HEK293 (cell line): Measurements from ENCODE around the gene CA9.

Experiments
- CTCF ChIA-PET: fragments of 350-600 bp; formaldehyde crosslinking; extraction: SDS; loops from one replicate; lab custom pipeline; 2021; ENCODE audit warnings: antibody characterized with exemption; lab: Yijun Ruan, JAX
- POLR2A ChIA-PET: fragments of 300-600 bp; formaldehyde crosslinking; extraction: SDS; loops from one replicate; lab custom pipeline; 2020; ENCODE audit warnings: antibody characterized with exemption, inconsistent platforms; lab: Yijun Ruan, JAX
- H3K27ac ChIP-seq: fragments of 200-500 bp; sonication (Bioruptor generic); 2 replicates; pipeline ENCODE4 v1.5.1; 2014; ENCODE audit warnings: low read depth, low read length, control low read depth, inconsistent platforms; ENCODE audit errors: extremely low read depth
- H3K36me3 ChIP-seq, 2 experiments: fragments of 200-500 bp in 1 of 2; sonication (Bioruptor generic) in 1 of 2; 1 replicate in 1 of 2; 2 replicates in 1 of 2; pipeline ENCODE4 v1.5.1; 2014 to 2017; ENCODE audit warnings: inconsistent platforms in 2 of 2, low read length in 2 of 2; ENCODE audit not compliant: control insufficient read depth in 2 of 2, insufficient read depth in 1 of 2
- H3K4me1 ChIP-seq: fragments of 200-500 bp; sonication (Bioruptor generic); 2 replicates; pipeline ENCODE4 v1.5.1; 2014; ENCODE audit warnings: mild to moderate bottlenecking, low read length, inconsistent platforms; ENCODE audit not compliant: control insufficient read depth, insufficient read depth
- H3K4me3 ChIP-seq: 2 replicates; pipeline ENCODE4 v1.5.1; 2011; ENCODE audit warnings: low read depth, mild to moderate bottlenecking, control low read depth, low read length, moderate library complexity
- H3K9me3 ChIP-seq: fragments of 200-500 bp; sonication (Bioruptor generic); 2 replicates; pipeline ENCODE4 v1.5.1; 2014; ENCODE audit warnings: low read depth, low read length, inconsistent platforms; ENCODE audit not compliant: control insufficient read depth, insufficient read depth
- GLIS1 ChIP-seq: fragments of 450-650 bp; formaldehyde crosslinking; IDR thresholded peaks from 2 replicates; pipeline ENCODE4 v1.5.1; 2016; ENCODE audit warnings: missing biosample characterization, missing genetic modification characterization
- GLIS2 ChIP-seq: fragments of 450-650 bp; formaldehyde crosslinking; IDR thresholded peaks from 2 replicates; pipeline ENCODE4 v1.5.1; 2016; ENCODE audit warnings: missing biosample characterization, missing genetic modification characterization
- HIC1 ChIP-seq: fragments of 450-650 bp; formaldehyde crosslinking; IDR thresholded peaks from 2 replicates; pipeline ENCODE4 v1.5.1; 2016; ENCODE audit warnings: missing biosample characterization, missing genetic modification characterization
- INSM2 ChIP-seq: fragments of 450-650 bp; formaldehyde crosslinking; IDR thresholded peaks from 2 replicates; pipeline ENCODE4 v1.5.1; 2016; ENCODE audit warnings: missing biosample characterization, missing genetic modification characterization
- MZF1 ChIP-seq: fragments of 450-650 bp; formaldehyde crosslinking; IDR thresholded peaks from 2 replicates; pipeline ENCODE4 v1.5.1; 2017; ENCODE audit warnings: missing biosample characterization, missing genetic modification characterization, borderline replicate concordance
- SCRT1 ChIP-seq: fragments of 450-650 bp; formaldehyde crosslinking; IDR thresholded peaks from 2 replicates; pipeline ENCODE4 v1.5.1; 2016; ENCODE audit warnings: missing biosample characterization, missing genetic modification characterization, borderline replicate concordance
- SCRT2 ChIP-seq: fragments of 450-650 bp; formaldehyde crosslinking; IDR thresholded peaks from 2 replicates; pipeline ENCODE4 v1.5.1; 2016; ENCODE audit warnings: missing biosample characterization, missing genetic modification characterization
- YY1 ChIP-seq: fragments of 450-650 bp; formaldehyde crosslinking; IDR thresholded peaks from 2 replicates; pipeline ENCODE4 v1.5.1; 2018; ENCODE audit warnings: missing biosample characterization, missing genetic modification characterization
- ZNF140 ChIP-seq: fragments of 450-650 bp; formaldehyde crosslinking; IDR thresholded peaks from 2 replicates; pipeline ENCODE4 v1.5.1; 2016; ENCODE audit warnings: missing biosample characterization, missing genetic modification characterization
- ZNF148 ChIP-seq: fragments of 450-650 bp; formaldehyde crosslinking; IDR thresholded peaks from 2 replicates; pipeline ENCODE4 v1.5.0; 2017; ENCODE audit warnings: missing biosample characterization, missing genetic modification characterization, borderline replicate concordance
- ZNF169 ChIP-seq: fragments of 450-650 bp; formaldehyde crosslinking; IDR thresholded peaks from 2 replicates; pipeline ENCODE4 v1.5.1; 2016; ENCODE audit warnings: missing biosample characterization, missing genetic modification characterization
- ZNF175 ChIP-seq: fragments of 450-650 bp; formaldehyde crosslinking; IDR thresholded peaks from 2 replicates; pipeline ENCODE4 v1.5.1; 2016; ENCODE audit warnings: missing biosample characterization, missing genetic modification characterization
- ZNF341 ChIP-seq: fragments of 450-650 bp; formaldehyde crosslinking; IDR thresholded peaks from 2 replicates; pipeline ENCODE4; 2016; ENCODE audit warnings: low read depth, missing biosample characterization, missing genetic modification characterization
- ZNF473 ChIP-seq: fragments of 450-650 bp; formaldehyde crosslinking; IDR thresholded peaks from 2 replicates; pipeline ENCODE4 v1.5.1; 2017; ENCODE audit warnings: missing biosample characterization, missing genetic modification characterization
- ZNF501 ChIP-seq: fragments of 450-650 bp; formaldehyde crosslinking; IDR thresholded peaks from 2 replicates; pipeline ENCODE4 v1.5.1; 2016; ENCODE audit warnings: missing biosample characterization, missing genetic modification characterization
- ZNF521 ChIP-seq: fragments of 450-650 bp; formaldehyde crosslinking; IDR thresholded peaks from 2 replicates; pipeline ENCODE4 v1.5.1; 2017; ENCODE audit warnings: missing biosample characterization, mild to moderate bottlenecking, missing genetic modification characterization
- ZNF548 ChIP-seq: fragments of 450-650 bp; formaldehyde crosslinking; IDR thresholded peaks from 2 replicates; pipeline ENCODE4 v1.5.1; 2016; ENCODE audit warnings: missing biosample characterization, missing genetic modification characterization
- ZNF571 ChIP-seq: fragments of 450-650 bp; formaldehyde crosslinking; IDR thresholded peaks from 2 replicates; pipeline ENCODE4 v1.5.0; 2017; ENCODE audit warnings: missing biosample characterization, missing genetic modification characterization
- ZNF610 ChIP-seq: fragments of 450-650 bp; formaldehyde crosslinking; IDR thresholded peaks from 2 replicates; pipeline ENCODE4 v1.5.1; 2016; ENCODE audit warnings: missing biosample characterization, missing genetic modification characterization, borderline replicate concordance
- ZNF623 ChIP-seq: fragments of 450-650 bp; formaldehyde crosslinking; IDR thresholded peaks from 2 replicates; pipeline ENCODE4 v1.5.1; 2016; ENCODE audit warnings: missing biosample characterization, missing genetic modification characterization

Gene CA9

GRCh38 chr9:35723426-35723825 is 49.7 kb downstream of the CA9 start:
- no peaks in the 10 kb centered on the region for H3K9me3 ChIP-seq
- peaks cover 14 to 95% of the 10 kb centered on the region in 2 experiments for H3K36me3 ChIP-seq
- TF ChIP-seq ZNF175 (tag by site-specific recombination) (no peak), ZNF140 (tag by site-specific recombination) (no peak), ZNF169 (tag by site-specific recombination) (no peak), GLIS2 (tag by site-specific recombination) (no peak), INSM2 (tag by site-specific recombination) (no peak)
- POLR2A ChIA-PET = interaction anchor here (0.8 kb wide), 1 partner anchor 9 kb away, joined by 3 read pairs; the partner anchor contains the start of genes CREB3 and TLN1
- no peak overlapping the region for H3K27ac ChIP-seq
- no peaks in the 10 kb centered on the region for H3K4me1 ChIP-seq
- no peak overlapping the region for H3K4me3 ChIP-seq
- CTCF ChIA-PET = interaction anchor here (0.6 to 1.9 kb wide), 3 partner anchors 12 to 1136 kb away, joined by 3 to 13 read pairs (median 3); no protein-coding TSS in a partner anchor

GRCh38 chr9:35723908-35724307 is 50.2 kb downstream of the CA9 start:
- TF ChIP-seq ZNF473 (tag by site-specific recombination) (no peak), GLIS2 (tag by site-specific recombination) (no peak), ZNF610 (no peak), HIC1 (no peak), ZNF623 (tag by site-specific recombination) (no peak), ZNF521 (tag by site-specific recombination) (no peak), MZF1 (tag by site-specific recombination) (no peak), ZNF341 (no peak), SCRT2 (no peak), YY1 (tag by site-specific recombination) (no peak), SCRT1 (no peak), GLIS1 (tag by site-specific recombination) (no peak), ZNF571 (tag by site-specific recombination) (no peak), ZNF148 (tag by site-specific recombination) (no peak), ZNF501 (no peak), ZNF548 (tag by site-specific recombination) (no peak)
- Histone ChIP-seq H3K4me3 (no peak overlapping the region), H3K27ac (no peak overlapping the region), H3K4me1 (0 out of 2 replicates have a peak, but pooled peaks cover 1% of the 10 kb centered on the region), H3K36me3 (peaks cover 14 to 95% of the 10 kb centered on the region in 2 experiments), H3K9me3 (no peaks in the 10 kb centered on the region)
- CTCF ChIA-PET = interaction anchor here (1.0 to 1.9 kb wide), 2 partner anchors 11 to 27 kb away, joined by 3 to 13 read pairs; no protein-coding TSS in a partner anchor
- POLR2A ChIA-PET = interaction anchor here (0.6 kb wide), 1 partner anchor 429 kb away, joined by 4 read pairs; no protein-coding TSS in a partner anchor
